HEK293 (cell line): Measurements from ENCODE around the gene PAX2.

Source experiments
- CTCF ChIP-seq: fragments of 450-650 bp; formaldehyde crosslinking; IDR thresholded peaks from 2 replicates; pipeline ENCODE4 v1.5.1; 2016; ENCODE audit warnings: missing biosample characterization, missing genetic modification characterization
- ZBTB7A ChIP-seq: fragments of 450-650 bp; formaldehyde crosslinking; IDR thresholded peaks from 2 replicates; pipeline ENCODE4 v1.5.1; 2016; ENCODE audit warnings: low read depth, missing biosample characterization, missing genetic modification characterization
- ZNF121 ChIP-seq: fragments of 450-650 bp; formaldehyde crosslinking; IDR thresholded peaks from 2 replicates; pipeline ENCODE4 v1.5.1; 2016; ENCODE audit warnings: missing biosample characterization, missing genetic modification characterization
- ZNF549 ChIP-seq: fragments of 450-650 bp; IDR thresholded peaks from 2 replicates; pipeline ENCODE4 v1.5.1; 2018; ENCODE audit warnings: missing biosample characterization, missing genetic modification characterization, mild to moderate bottlenecking, inconsistent platforms, moderate library complexity
- TF ChIP-seq, protein P1 (sequence below): fragments of 450-650 bp; formaldehyde crosslinking; IDR thresholded peaks from 2 replicates; pipeline ENCODE4 v1.5.1; 2016; ENCODE audit warnings: missing biosample characterization, missing genetic modification characterization

DNA sequence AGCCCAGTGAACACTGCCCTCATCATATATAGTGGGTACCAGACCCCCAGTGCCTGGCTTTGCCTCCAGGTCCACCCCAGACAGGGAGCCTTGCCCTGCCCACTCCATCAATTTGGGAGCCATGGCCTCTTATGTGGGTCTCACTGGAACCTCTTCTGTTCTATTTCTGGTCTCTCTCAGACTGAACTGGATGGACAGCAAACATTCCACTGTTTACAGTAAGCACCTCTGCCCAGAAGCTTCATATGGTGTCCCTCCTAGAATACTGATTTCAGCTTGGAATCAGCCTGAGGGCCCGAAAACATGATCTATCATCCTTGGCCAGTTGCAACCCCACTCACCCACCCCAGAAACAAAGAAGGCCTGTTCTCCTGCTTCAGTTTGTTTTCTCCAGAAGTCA is 86.4 kb downstream of the PAX2 start:
- TF ChIP-seq ZNF549 (tag by site-specific recombination) = no peak
- TF ChIP-seq CTCF (tag by site-specific recombination) = no peak
- TF ChIP-seq ZBTB7A = no peak
- TF ChIP-seq, protein P1, sequence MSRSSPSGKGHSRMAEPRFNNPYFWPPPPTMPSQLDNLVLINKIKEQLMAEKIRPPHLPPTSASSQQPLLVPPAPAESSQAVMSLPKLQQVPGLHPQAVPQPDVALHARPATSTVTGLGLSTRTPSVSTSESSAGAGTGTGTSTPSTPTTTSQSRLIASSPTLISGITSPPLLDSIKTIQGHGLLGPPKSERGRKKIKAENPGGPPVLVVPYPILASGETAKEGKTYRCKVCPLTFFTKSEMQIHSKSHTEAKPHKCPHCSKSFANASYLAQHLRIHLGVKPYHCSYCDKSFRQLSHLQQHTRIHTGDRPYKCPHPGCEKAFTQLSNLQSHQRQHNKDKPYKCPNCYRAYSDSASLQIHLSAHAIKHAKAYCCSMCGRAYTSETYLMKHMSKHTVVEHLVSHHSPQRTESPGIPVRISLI (tag by site-specific recombination) = no peak
- TF ChIP-seq ZNF121 (tag by site-specific recombination) = no peak
